Omental fat pad (tissue), 4 donors: ENCODE data around the gene NFYB. TPM values are rescaled to one million over a fixed set of nuclear protein-coding genes. Genes with fewer than 3 reads are reported as not detected.

Source experiments
- ATAC-seq: fragments of 150-250 bp; one replicate; pipeline ENCODE4 v1.9.1; 2016; ENCODE audit warnings: mild to moderate bottlenecking, moderate library complexity; ENCODE audit not compliant: low FRiP score
- DNase-seq: peaks from one replicate; pipeline ENCODE4 v3.0.0-alpha.2; 2019; ENCODE audit warnings: low spot score
- CTCF ChIP-seq, 3 donors: fragments of 450-650 bp; IDR thresholded peaks; one replicate each; pipeline ENCODE4 v1.5.1; 2016 to 2017; ENCODE audit warnings: antibody characterized with exemption in 3 of 3, mild to moderate bottlenecking in 3 of 3, moderate library complexity in 2 of 3
- total RNA-seq, 4 donors: library from RNA; depleted of rRNA; stranded (reverse); fragments of >200 nt; gene quantifications; one replicate each; pipeline ENCODE4 v1.1.0, GENCODE V29; 2016

Gene NFYB
- 10 to 100 TPM; 25.9 to 47.8 (median 33.8) TPM for total RNA-seq

DNA sequence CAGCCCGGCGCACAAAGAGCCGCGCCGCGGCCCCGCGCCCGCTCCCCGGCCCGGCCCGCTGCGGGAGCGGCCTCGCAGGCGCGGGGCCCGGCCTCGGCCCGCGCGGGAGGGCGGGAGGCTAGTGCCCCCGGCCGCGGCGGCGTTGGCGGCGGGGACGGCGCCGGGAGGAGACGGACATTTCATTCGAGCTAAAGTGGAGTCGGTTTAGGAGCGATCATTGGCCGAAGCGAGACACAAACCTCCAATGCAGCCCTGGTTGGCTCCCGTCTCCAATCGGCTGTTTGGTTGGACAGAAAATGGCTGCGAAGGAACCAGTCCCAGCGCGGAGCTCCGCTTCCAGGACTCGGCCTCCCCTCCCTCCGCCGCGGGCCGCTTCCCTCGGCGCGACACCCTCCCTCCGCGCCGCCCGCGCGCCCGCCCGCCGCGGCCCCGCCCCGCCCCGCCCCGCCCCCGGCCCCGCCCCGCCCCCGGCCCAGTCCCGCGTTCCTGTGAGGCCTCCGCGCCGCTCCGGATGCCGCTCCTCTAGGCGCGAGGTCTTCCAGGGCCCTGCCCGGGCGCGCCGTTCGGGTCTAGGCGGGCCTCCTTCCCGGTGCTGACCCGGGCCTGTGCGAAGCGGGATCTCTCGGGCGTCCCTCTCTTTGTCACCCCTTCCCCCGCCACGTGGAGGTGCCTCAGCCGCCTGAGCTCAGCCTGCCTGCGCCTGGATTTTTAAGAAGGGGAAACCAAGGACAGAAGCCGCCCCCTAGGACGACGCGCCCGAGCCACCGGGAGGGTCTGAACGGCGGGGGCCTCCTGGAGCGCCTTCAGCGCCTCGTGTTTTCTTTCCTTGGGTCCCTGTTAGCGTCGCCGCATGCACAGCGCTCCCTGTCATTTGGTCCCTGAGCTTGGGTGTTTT lies at the start of gene NFYB:
Gene NFYB (minus strand): TSS at position 309 of the 895 bp plus-strand sequence. CDS start 2,757 bp downstream, outside the sequence.
- ATAC-seq (peak; percentile 98), DNase-seq (peak; percentile 68)
- no peak for TF ChIP-seq CTCF (IDR thresholded peaks at IDR 0.05)

GRCh38 chr12:104187446-104188155 lies 49.6 kb upstream of the NFYB start:
- no peak for ATAC-seq
- no peak for TF ChIP-seq CTCF (IDR thresholded peaks at IDR 0.05)
- no peak for DNase-seq

DNA sequence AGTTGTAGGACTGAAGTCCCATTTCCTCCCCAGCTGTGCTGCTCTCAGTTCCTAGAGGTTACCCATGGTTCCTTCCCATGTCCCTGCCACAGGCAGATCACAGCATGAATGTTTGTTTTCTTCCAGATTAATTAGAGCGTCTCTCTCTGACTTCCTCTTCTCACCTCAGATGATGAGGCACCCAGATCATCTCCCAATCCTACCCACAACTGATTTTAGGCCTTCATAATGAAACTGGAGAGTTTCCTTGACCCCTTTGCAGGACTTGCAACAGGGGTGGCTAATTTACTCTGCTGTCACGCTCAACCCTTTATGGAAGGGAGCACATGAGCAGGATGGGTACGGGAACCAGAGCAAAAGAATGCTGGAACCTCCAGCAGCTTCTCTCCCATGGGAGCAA lies 45.4 kb upstream of the NFYB start:
- ATAC-seq (no peak), DNase-seq (no peak)
- TF ChIP-seq CTCF (IDR thresholded peaks at IDR 0.05), result no peak

DNA sequence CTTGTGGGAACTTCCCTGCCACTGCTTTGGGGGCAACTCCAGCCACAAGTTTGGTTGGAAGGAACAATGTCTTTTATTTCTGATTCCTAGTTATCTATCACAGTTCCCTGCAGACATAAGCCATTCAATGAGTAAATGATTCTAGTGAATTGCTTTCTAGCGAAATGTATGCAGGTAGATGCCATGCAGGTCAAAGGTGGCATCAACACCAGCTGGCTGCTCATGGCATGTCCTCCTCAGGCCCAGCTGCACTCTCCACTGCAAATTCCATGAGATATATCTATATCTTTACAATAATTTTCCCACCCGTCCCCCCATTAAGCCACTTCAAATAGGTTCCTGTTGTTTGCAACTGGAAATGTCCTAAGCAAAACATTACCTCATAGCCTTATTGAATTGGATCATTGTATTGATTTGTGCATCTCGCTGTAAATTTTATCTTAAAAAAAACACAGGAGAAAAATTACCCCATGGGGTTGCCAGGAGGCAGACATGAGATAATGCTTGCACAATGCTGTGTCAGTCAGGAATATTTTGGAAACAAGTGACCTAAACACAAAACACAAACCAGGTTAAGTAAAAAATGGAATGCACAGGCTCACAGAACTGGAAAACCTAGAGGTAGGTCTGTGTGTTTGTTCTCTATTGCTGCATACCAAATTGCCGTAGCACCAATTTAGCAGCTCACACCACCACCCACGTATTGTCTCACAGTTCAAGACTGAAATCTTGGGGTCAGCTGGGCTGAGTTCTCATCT lies 44.8 kb upstream of the NFYB start:
- no peak for ATAC-seq
- TF ChIP-seq CTCF (IDR thresholded peaks at IDR 0.05), result no peak
- DNase-seq, result no peak

DNA sequence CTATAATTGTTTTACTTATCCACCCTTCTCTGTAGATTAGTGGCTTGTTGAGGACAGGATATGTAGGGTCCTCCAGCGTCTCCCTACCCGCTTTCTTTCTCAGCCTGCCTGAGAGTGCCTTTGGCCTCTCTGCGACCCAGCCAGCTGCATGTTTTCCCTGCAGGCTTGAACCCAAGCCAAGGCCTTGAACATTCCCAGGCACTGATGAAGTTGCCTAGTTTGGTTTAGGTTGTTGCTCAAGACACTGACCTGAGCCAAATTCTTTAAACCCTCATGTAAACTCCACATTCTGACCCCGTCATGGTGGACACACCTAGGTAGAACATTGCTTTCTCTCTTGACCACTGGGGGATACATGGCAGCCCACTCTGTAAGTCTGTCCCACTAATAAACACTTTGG lies 44.1 kb upstream of the NFYB start:
- DNase-seq, result no peak

GRCh38 chr12:104181313-104181712 lies 43.3 kb upstream of the NFYB start:
- no peak for TF ChIP-seq CTCF (IDR thresholded peaks at IDR 0.05)
- DNase-seq, result no peak
- no peak for ATAC-seq

More for the DNA sequence above, 44.1 kb upstream of the NFYB start:
- no peak for TF ChIP-seq CTCF (IDR thresholded peaks at IDR 0.05)
- peak; percentile 4 for ATAC-seq
